K562 (cell line): ENCODE data around the gene RPLP2. TPM values are rescaled to one million over a fixed set of nuclear protein-coding genes. Genes with fewer than 3 reads are reported as not detected.

Source experiments
- ZBTB40 ChIP-seq, 2 experiments: fragments of 450-650 bp in 1 of 2; sonication (generic) in 1 of 2; formaldehyde crosslinking in 1 of 2; IDR thresholded peaks; 2 replicates each; pipeline versions ENCODE4 v1.7.1 to v1.9.0; 2016 to 2022; ENCODE audit warnings: inconsistent platforms in 1 of 2, mild to moderate bottlenecking in 1 of 2, missing genetic modification reagents in 1 of 2
- ZNF384 ChIP-seq: IDR thresholded peaks from 2 replicates; pipeline ENCODE4 v1.6.1; 2012; ENCODE audit warnings: low read depth, low read length, improper control_type of control experiment
- polyA plus RNA-seq, 8 experiments: library from polyadenylated mRNA; depleted of rRNA in 4 of 8; stranded (reverse) in 5 of 8; unstranded in 3 of 8; fragments of >200 nt; fragmentation: Nextera tagmentation in 2 of 8; fragmentation: Illumina TruSeq in 1 of 8; extraction: Ambion mirVana in 2 of 8; extraction: Trizol in 1 of 8; gene quantifications; 2 replicates each; pipeline versions ENCODE4 v1.2.1 to v1.2.3, GENCODE V29; 2011 to 2014; ENCODE audit warnings: inconsistent platforms in 1 of 8, missing spikeins in 1 of 8
- total RNA-seq, 7 experiments: library from RNA; depleted of rRNA in 6 of 7; stranded (reverse); fragments of >200 nt in 6 of 7; fragmentation: Illumina TruSeq in 2 of 7; extraction: Trizol in 2 of 7; gene quantifications; 2 replicates each; pipeline versions ENCODE4 v1.2.1 to v1.2.3, GENCODE V29; 2011 to 2021; ENCODE audit warnings: low replicate concordance in 1 of 7

The RPLP2 gene
- total and polyA plus RNA-seq, 9 of the 15 experiments (the other 6 are each of a cell fraction or from before 2014, with no cell fraction given) = 528 to 3,807 (median 1,633) TPM

DNA sequence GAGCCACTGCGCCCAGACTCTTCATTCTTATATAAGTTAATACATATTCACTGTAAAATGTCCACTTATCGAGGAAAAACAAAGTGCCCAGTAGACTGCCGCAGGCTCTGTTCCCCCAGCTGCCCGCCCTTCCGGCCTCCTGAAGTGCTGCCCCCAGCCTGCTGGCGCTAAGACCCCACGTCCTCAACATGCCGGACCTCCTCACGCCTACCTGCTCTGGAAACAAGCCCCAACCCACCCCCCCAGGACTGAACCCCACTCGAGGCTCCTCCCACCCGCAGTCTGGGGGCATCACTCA, 33.6 kb upstream of the RPLP2 start (continued):
- TF ChIP-seq ZBTB40 (IDR thresholded peaks at IDR 0.05) = 0 out of 2 replicates have a peak, but pooled peaks have one; percentile 39
- TF ChIP-seq ZBTB40 (CRISPR knock-in tag; IDR thresholded peaks at IDR 0.05) = no peak
- no peak for TF ChIP-seq ZNF384
- TF ChIP-seq, all 486 proteins: peak for 3
